DOHH2 (cell line): ENCODE data around the gene GDF10.

Source experiments
- CTCF ChIP-seq: fragments of 200-600 bp; sonication (generic); IDR thresholded peaks from one replicate; pipeline ENCODE4 v1.5.1; 2014; ENCODE audit warnings: antibody characterized with exemption, mild to moderate bottlenecking, low read depth, low read length; ENCODE audit not compliant: poor library complexity, severe bottlenecking
- EZH2phosphoT487 ChIP-seq: fragments of 200-600 bp; sonication (generic); IDR thresholded peaks from 2 replicates; pipeline ENCODE4 v1.6.1; 2017; ENCODE audit warnings: borderline replicate concordance, mild to moderate bottlenecking, antibody characterized with exemption, low read length, moderate library complexity, mixed read lengths

DNA sequence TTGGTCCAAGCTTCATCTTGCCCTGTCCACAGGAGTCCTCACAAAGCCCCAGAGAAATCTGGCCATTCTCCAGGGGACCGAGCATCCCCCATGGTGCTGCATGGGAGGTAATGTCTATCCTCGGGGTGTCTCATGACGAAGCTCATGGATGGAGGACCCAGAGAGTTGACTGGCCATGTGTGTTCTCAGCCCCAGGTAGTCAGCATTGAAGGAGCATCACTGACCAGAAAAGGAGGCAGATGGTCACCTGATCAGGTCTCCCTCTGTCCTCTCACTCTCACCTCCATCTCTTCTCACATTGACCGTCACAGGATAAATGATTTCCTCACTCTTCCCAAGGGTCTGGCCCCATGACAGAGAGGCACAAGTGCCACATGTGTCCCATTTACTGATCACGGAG lies 33.4 kb upstream of the GDF10 start:
- TF ChIP-seq CTCF: no peak
- no peak for TF ChIP-seq EZH2phosphoT487
